T-helper 1 cell treated with Interleukin-12 subunit alpha and Interleukin-12 subunit beta and Interleukin-4 antibody, amounts not matched to agents 30 ng/mL and 1 ng/mL, for 36 hours (primary cell): ENCODE results near the gene MUC4. TPM values are rescaled to one million over a fixed set of nuclear protein-coding genes. Genes with fewer than 3 reads are reported as not detected.
"Not testable (repeated sequence)": the region's sequence is repeated elsewhere in the genome, so short reads cannot be mapped to it uniquely, and the experiment has no call there.

Experiments used
- intact Hi-C: fragments of 100-400 bp; cut with micrococcal nuclease; formaldehyde crosslinking; loops from one replicate; pipeline ENCODE4 v1.15.1; 2024
- total RNA-seq: library from RNA; stranded (reverse); gene quantifications from 2 replicates; pipeline ENCODE4 v1.2.3, GENCODE V29; 2022

The MUC4 gene
- total RNA-seq, 1 donor from 2014 or later = 0.49 TPM

- intact Hi-C loops = no loop called here
Observed at GRCh38 chr3:195788711-195789581, 22.8 kb downstream of the MUC4 start.

- intact Hi-C loops = not testable (repeated sequence)
Observed at GRCh38 chr3:195785781-195786405, 25.8 kb downstream of the MUC4 start.

- intact Hi-C loops = not testable (repeated sequence)
Observed at GRCh38 chr3:195784031-195784430, 27.7 kb downstream of the MUC4 start.

DNA sequence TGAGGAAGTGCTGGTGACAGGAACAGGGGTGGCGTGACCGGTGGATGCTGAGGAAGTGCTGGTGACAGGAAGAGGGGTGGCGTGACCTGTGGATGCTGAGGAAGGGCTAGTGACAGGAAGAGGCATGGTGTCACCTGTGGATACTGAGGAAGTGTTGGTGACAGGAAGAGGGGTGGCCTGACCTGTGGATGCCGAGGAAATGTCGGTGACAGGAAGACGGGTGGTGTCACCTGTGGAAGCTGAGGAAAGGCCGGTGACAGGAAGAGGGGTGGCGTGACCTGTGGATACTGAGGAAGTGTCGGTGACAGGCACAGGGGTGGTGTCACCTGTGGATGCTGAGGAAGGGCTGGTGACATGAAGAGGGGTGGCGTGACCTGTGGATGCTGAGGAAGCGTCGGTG lies 30.5 kb downstream of the MUC4 start:
- intact Hi-C loops = not testable (repeated sequence)

DNA sequence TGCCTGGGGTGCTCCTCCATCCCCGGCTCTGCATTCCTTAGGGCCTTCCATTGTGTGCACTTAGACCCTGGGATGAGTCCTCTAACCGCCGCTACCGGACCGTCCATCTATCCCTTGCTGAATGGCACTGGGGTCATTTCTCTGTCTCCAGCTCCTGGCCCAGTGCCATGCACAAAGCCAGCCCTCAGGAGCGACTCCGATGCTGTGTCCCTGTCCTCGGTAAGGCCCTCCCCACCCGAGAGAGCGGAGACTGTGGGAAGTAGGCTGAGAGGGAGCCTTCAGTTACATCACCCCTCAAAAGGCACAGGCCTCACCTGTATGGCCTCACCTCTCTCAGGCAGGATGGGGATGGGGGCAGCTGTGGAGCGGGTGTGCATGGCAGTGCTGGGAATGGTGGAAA lies 33.8 kb downstream of the MUC4 start:
- intact Hi-C loops = no loop called here

DNA sequence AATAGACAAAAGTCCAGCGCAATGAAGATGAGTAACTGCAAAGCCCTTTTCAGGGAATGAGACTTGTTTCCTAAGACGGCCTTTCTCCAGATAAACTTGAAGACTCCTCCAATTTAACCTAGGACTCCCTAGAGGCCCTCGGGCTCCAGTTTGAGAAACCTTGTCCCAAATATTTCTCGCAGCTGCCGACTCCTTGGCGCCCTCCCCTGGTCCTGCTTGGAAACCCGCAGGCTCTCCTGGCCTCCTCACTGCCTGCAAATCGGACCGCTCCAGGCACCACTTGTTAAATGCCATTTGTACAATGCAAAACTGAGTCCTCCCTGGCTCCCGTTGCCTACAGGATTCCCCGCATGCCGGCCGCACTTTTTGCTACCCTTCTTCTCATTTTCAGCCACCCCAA lies 36.8 kb downstream of the MUC4 start:
- intact Hi-C loops = no loop called here

DNA sequence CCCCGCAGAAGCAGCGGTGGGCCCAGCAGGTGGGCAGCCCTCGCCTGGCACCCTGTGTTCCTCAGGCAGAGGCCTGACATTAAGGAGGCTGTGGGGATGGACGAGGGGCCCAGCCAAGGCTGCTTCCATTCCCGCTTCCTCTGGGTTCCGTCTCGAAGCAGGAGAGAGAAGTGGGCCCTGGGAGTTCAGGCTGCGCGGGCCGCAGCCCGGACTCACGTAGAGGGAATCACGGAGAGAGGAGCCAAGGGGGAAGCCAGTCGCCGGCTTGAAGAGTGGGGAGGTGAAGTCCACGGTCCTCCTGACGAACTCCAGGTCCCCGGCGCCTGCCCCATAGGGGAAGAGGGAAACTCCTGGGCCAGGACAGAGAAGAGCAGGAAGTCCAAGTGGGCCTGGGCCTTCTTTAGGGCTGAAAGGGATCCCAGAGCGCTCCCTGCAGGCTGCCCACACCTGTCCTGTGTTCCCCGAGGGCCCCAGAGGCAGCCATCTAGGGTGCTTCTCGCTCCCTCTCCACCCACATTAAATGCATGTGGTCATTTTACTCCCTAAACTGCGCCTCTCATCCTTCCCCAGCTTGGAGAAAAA lies 37.7 kb downstream of the MUC4 start:
- intact Hi-C loops = no loop called here

DNA sequence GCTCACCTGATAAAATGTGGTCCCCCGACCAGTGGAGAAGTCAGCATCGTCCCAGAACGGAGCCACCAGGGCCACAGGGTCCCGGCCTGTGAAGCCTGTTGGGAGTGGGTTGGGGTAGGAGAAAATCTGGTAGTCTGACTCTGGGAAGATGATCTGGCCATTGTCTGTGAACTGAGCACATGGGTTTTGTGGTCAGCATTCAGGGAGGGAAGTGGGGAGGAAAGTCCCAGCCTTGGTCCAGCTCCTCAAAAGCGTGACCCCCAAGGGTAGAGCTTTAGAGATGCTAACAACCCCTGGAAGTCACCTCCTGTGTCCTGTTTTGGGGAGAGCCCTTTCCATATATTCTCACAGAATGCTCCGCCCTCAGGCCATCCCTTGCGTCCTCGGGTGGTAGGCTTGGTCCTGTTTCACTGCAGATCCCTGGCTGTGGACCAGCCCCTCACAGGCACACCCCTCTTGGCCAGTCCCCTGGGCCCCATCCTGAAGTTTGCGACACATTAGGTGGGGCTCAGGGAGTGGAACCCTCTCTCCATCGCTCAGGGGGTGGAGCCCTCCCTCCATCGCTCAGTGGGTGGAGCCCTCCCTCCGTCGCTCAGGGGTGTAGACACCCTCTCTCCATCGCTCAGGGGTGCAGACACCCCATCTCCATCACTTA lies 40.0 kb downstream of the MUC4 start:
- intact Hi-C loops = no loop called here

GRCh38 chr3:195770841-195771645 lies 40.7 kb downstream of the MUC4 start:
- intact Hi-C loops = not testable (repeated sequence)

GRCh38 chr3:195770081-195770840 lies 41.5 kb downstream of the MUC4 start:
- intact Hi-C loops = no loop called here

DNA sequence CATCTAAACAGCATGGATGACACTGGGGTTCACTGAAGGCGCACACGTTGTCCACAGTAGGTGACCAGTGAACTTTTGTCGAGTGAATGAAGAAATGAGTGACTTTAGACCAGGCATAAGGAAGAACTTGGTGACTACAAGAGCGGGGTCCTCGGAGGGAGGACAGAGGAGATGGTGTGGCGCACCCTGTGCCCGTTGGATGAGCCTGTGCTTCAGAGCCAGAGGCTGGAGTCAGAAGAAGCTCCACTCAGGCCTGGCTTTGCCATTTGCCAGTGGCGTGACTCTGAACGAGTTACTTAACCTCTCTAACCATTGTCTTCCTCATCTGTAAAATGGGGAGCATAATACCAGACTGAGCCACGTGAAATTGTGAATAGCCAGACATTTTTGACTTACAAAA lies 42.2 kb downstream of the MUC4 start:
- intact Hi-C loops = no loop called here

- intact Hi-C loops = no loop called here
Observed at GRCh38 chr3:195768831-195769303, 42.9 kb downstream of the MUC4 start.

DNA sequence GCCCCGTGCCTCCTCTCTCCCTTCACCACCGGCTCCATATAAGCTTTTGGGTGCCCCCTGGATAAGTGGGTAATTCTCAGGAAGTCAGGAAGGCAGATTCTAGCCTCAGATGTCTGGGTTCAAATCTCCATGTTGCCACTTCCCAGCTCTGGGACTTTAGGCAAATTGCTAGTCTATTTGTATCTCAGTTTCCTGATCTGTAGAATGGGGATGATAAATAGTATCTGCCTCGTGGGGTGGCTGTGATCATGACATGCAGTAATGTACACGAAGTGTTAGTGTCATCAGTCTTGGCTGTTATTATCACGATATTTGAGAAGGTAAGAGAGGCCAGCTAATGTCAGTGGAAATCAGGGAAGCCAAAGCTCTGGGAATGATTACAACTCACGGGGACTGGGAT lies 43.3 kb downstream of the MUC4 start:
- intact Hi-C loops = no loop called here

GRCh38 chr3:195767792-195768191 lies 43.9 kb downstream of the MUC4 start:
- intact Hi-C loops = no loop called here

DNA sequence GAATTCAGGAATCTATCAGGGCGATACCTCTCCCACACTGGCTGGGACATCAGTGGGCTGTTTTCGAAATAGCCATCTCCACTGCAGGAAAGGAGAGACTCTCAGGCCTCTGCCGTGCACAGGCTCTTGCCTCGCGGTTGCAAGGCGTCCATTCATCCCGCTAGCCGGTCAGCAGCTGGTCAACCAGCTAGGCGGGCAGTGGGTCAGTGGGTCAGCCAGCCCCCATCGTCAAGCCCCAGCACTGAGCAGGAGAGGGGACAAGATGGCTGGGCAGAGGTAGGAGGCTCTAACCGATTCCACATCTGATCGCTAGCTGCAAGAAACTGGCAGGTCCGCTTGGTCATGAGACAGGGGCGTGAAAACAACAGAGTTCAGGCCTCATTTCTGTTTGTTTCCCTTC lies 45.1 kb downstream of the MUC4 start:
- intact Hi-C loops = no loop called here

GRCh38 chr3:195764961-195765706 lies 46.6 kb downstream of the MUC4 start:
- intact Hi-C loops = no loop called here

- intact Hi-C loops = no loop called here
Observed at GRCh38 chr3:195763843-195764825, 47.6 kb downstream of the MUC4 start.

DNA sequence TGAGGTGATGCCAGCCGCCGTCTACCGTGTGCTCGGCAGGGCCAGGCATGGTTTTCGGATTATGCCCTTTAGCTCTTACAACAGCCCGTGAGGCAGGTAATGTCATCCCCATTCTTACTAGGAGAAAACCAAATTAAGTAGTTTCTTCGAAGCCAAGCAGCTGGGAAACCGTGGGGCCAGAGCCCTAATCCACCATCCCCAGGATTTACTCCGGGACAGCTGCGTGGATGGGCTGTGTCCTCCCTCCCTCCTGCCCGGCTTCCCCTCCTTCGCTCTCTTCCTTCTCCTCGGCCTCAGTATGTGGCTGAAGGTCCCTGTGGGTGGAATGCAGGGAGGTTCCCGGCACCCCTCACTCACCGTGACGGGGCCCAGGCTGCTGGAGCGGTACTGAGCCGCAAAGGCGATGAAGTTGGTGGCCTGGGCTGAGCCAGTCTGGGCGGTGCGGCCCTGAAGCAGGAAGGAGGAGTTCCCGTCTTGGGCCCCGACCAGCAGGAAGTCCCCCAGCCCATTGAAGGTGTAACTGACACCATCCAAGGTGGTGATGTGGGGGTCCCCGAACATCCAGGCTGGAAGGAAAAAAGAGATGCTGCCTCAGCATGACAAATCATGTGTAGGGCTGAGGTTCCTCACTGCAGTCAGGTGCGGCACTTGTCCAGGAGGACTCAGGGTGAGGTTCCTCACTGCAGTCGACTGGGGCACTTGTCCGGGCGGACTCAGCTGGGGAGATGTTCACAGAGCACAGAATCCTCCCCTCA lies 48.5 kb downstream of the MUC4 start:
- intact Hi-C loops = no loop called here
